Measurements from ENCODE around the gene NKIRAS1. TPM values are rescaled to one million over a fixed set of nuclear protein-coding genes. Genes with fewer than 3 reads are reported as not detected.

Gene NKIRAS1
- total RNA-seq, 2 experiments from 2014 or later, result 4.0 to 4.7 TPM

DNA sequence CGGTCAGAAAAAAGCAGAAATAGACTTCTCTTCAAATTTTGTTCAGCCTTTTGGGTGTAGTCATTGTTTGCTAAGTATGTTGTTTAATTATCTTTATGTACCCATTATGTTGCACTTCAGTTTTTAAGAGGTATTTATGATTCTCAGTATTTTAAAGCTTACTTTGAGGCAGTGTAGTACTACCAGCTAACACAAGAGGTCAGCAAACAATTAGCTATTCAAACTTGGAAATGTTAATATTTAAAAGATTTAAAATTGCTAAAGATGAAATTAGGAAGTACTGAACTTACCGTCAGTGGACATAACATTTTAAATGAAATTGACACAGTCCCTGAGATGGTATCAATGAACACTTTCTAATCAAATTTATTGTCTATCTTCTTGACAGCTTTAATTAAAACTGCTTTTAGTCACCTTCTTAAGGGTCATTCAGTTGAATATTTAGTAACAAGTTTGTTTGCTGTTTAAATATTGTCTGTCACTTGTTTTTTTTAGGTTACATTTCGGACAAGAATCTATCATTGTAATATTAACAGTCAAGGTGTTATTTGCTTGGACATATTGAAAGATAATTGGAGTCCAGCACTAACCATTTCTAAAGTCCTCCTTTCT, 28.1 kb downstream of the NKIRAS1 start:
- no peak overlapping the region for H3K4me2 ChIP-seq (ENCODE audit: low read length)
- no peak overlapping the region for H3K4me3 ChIP-seq (ENCODE audit: low read depth, low read length, poor library complexity, severe bottlenecking)
- TF ChIP-seq, protein P1, sequence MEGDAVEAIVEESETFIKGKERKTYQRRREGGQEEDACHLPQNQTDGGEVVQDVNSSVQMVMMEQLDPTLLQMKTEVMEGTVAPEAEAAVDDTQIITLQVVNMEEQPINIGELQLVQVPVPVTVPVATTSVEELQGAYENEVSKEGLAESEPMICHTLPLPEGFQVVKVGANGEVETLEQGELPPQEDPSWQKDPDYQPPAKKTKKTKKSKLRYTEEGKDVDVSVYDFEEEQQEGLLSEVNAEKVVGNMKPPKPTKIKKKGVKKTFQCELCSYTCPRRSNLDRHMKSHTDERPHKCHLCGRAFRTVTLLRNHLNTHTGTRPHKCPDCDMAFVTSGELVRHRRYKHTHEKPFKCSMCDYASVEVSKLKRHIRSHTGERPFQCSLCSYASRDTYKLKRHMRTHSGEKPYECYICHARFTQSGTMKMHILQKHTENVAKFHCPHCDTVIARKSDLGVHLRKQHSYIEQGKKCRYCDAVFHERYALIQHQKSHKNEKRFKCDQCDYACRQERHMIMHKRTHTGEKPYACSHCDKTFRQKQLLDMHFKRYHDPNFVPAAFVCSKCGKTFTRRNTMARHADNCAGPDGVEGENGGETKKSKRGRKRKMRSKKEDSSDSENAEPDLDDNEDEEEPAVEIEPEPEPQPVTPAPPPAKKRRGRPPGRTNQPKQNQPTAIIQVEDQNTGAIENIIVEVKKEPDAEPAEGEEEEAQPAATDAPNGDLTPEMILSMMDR (conservative IDR thresholded peaks at IDR 0.05; ENCODE audit: low read length), result peak; percentile 98
- TF ChIP-seq EZH2phosphoT487 (IDR thresholded peaks at IDR 0.05; ENCODE audit: borderline replicate concordance, low read depth, low read length), result no peak
- H3K27ac ChIP-seq (ENCODE audit: low read depth, low read length, poor library complexity, severe bottlenecking), result no peak overlapping the region
- no peaks in the 10 kb centered on the region for H3K79me2 ChIP-seq (ENCODE audit: insufficient read depth, low read depth, low read length)
- H3K9me3 ChIP-seq (ENCODE audit: low read length), result no peaks in the 10 kb centered on the region
- ChIA-PET CTCF (ENCODE audit: unreplicated experiment) (interaction anchor here (0.5 to 1.6 kb wide), 3 partner anchors 36 to 230 kb away, joined by 3 to 4 read pairs (median 3); no protein-coding TSS in a partner anchor), POLR2A (interaction anchor here (0.6 to 3.2 kb wide), 11 partner anchors 8 to 1009 kb away, joined by 3 to 12 read pairs (median 4); partner anchors contain the start of genes NKIRAS1 and RPL15)
- H4K20me1 ChIP-seq (ENCODE audit: insufficient read depth, low read length), result peaks cover 20% of the 10 kb centered on the region; the same call in 1 of the 2 replicates
- H3K4me1 ChIP-seq (ENCODE audit: insufficient read depth, low read length, poor library complexity, severe bottlenecking), result peaks cover 11% of the 10 kb centered on the region
- H3K9me2 ChIP-seq (ENCODE audit: insufficient read depth, low read length), result no peaks in the 10 kb centered on the region
- no peak overlapping the region for H2AFZ ChIP-seq (ENCODE audit: low read length)
- peaks cover 61% of the 10 kb centered on the region for H3K36me3 ChIP-seq (ENCODE audit: insufficient read depth, low read length)
- intact Hi-C loops (cut with micrococcal nuclease; ENCODE audit: unreplicated experiment), result loop anchor here (2.0 kb wide), 2 partner anchors 56 to 350 kb away; partner anchors contain the start of gene NR1D2
- no TSS peak for BruUV-seq (replicated peaks)
- DNase-seq (ENCODE audit: low spot score), result peak; percentile 48

- ChIA-PET CTCF (ENCODE audit: unreplicated experiment) (no interaction called here), POLR2A (interaction anchor here (0.6 to 1.1 kb wide), 2 partner anchors 29 to 34 kb away, joined by 3 read pairs; no protein-coding TSS in a partner anchor)
- Histone ChIP-seq H2AFZ (ENCODE audit: low read length) (no peak overlapping the region), H3K36me3 (ENCODE audit: insufficient read depth, low read length) (peaks cover 52% of the 10 kb centered on the region), H3K27ac (ENCODE audit: low read depth, low read length, poor library complexity, severe bottlenecking) (no peak overlapping the region), H3K9me3 (ENCODE audit: low read length) (no peaks in the 10 kb centered on the region), H3K4me1 (ENCODE audit: insufficient read depth, low read length, poor library complexity, severe bottlenecking) (peaks cover 11% of the 10 kb centered on the region), H3K4me3 (ENCODE audit: low read depth, low read length, poor library complexity, severe bottlenecking) (no peak overlapping the region), H3K9me2 (ENCODE audit: insufficient read depth, low read length) (no peaks in the 10 kb centered on the region), H3K79me2 (ENCODE audit: insufficient read depth, low read depth, low read length) (no peaks in the 10 kb centered on the region), H4K20me1 (ENCODE audit: insufficient read depth, low read length) (peaks cover 20% of the 10 kb centered on the region; the same call in 1 of the 2 replicates), H3K4me2 (ENCODE audit: low read length) (no peak overlapping the region)
- intact Hi-C loops (cut with micrococcal nuclease; ENCODE audit: unreplicated experiment), result no loop called here
- DNase-seq (ENCODE audit: low spot score), result no peak
- TF ChIP-seq, protein P1 (conservative IDR thresholded peaks at IDR 0.05; ENCODE audit: low read length), result no peak
- no peak for TF ChIP-seq EZH2phosphoT487 (IDR thresholded peaks at IDR 0.05; ENCODE audit: borderline replicate concordance, low read depth, low read length)
- BruUV-seq (replicated peaks), result no TSS peak
These were observed 30.5 kb downstream of the NKIRAS1 start for GRCh38 chr3:23886311-23886710.

DNA sequence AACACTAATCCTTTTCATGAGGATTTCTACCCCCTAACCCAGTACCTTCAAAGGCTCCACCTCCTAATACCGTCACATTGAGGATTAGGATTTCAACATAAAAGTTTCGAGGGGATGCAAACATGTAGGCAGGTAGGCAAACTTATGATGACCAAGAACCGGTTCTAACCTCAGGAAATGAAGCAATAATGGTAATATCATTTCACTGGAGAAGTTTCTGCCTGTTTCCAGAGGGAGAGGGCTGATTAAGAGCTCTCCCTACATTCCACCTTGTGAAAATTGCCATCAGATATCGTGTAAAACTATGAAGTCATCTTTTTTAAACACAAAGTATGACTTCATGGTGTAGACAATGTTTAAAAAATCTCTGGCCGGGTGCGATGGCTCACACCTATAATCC, 31.6 kb downstream of the NKIRAS1 start:
- intact Hi-C loops (cut with micrococcal nuclease; ENCODE audit: unreplicated experiment), result no loop called here
- no peak overlapping the region for H3K4me2 ChIP-seq (ENCODE audit: low read length)
- peaks cover 42% of the 10 kb centered on the region for H3K36me3 ChIP-seq (ENCODE audit: insufficient read depth, low read length)
- no peaks in the 10 kb centered on the region for H3K9me2 ChIP-seq (ENCODE audit: insufficient read depth, low read length)
- H3K4me3 ChIP-seq (ENCODE audit: low read depth, low read length, poor library complexity, severe bottlenecking), result no peak overlapping the region
- no peak for DNase-seq (ENCODE audit: low spot score)
- H4K20me1 ChIP-seq (ENCODE audit: insufficient read depth, low read length), result peaks cover 20% of the 10 kb centered on the region; the same call in 1 of the 2 replicates
- H3K4me1 ChIP-seq (ENCODE audit: insufficient read depth, low read length, poor library complexity, severe bottlenecking), result peaks cover 11% of the 10 kb centered on the region
- no peaks in the 10 kb centered on the region for H3K9me3 ChIP-seq (ENCODE audit: low read length)
- ChIA-PET CTCF (ENCODE audit: unreplicated experiment) (no interaction called here), POLR2A (interaction anchor here (0.5 kb wide), 1 partner anchor 35 kb away, joined by 4 read pairs; no protein-coding TSS in a partner anchor)
- no TSS peak for BruUV-seq (replicated peaks)
- no peaks in the 10 kb centered on the region for H3K79me2 ChIP-seq (ENCODE audit: insufficient read depth, low read depth, low read length)
- no peak for TF ChIP-seq EZH2phosphoT487 (IDR thresholded peaks at IDR 0.05; ENCODE audit: borderline replicate concordance, low read depth, low read length)
- TF ChIP-seq, protein P1 (conservative IDR thresholded peaks at IDR 0.05; ENCODE audit: low read length), result no peak
- H2AFZ ChIP-seq (ENCODE audit: low read length), result no peak overlapping the region
- no peak overlapping the region for H3K27ac ChIP-seq (ENCODE audit: low read depth, low read length, poor library complexity, severe bottlenecking)

All from OCI-LY7 (cell line).